Activated CD8-positive, alpha-beta memory T cell treated with anti-CD3 and anti-CD28 coated beads for 24 hours (primary cell): ENCODE results near the gene SPECC1L.

Experiments
- DNase-seq: peaks from one replicate; pipeline ENCODE4 v3.0.0-alpha.2; 2020

Gene SPECC1L

DNA sequence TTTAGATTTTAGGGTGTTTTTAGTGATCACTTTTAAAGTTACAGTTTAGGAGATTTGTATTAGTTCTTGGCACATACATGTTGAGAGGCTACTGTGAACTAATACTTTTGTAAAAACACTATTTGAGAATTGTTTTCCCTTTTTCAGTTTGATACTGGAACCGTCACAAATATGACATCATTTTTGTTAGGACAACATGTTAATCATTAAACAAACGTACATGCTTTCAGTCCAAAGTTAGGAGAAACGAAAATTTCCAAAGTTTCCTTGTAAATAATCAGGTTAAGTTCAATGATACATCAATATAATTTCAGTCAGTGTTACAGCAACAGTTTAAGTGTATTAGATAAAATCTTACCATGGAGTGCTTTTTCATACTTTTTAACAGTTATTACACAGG is 53.1 kb downstream of the SPECC1L start:
- no peak for DNase-seq

DNA sequence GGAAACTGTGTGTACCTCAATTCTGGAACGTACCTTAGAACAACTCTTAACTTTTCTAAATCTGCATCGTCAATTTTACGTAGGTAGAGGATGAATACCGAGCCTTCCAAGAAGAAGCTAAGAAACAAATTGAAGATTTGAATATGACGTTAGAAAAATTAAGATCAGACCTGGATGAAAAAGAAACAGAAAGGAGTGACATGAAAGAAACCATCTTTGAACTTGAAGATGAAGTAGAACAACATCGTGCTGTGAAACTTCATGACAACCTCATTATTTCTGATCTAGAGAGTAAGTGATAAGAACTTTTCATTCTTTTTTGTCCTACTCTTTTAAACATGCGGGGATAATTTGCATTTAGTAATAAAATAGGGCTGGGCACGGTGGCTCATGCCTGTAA is 53.5 kb downstream of the SPECC1L start:
- DNase-seq: no peak

DNA sequence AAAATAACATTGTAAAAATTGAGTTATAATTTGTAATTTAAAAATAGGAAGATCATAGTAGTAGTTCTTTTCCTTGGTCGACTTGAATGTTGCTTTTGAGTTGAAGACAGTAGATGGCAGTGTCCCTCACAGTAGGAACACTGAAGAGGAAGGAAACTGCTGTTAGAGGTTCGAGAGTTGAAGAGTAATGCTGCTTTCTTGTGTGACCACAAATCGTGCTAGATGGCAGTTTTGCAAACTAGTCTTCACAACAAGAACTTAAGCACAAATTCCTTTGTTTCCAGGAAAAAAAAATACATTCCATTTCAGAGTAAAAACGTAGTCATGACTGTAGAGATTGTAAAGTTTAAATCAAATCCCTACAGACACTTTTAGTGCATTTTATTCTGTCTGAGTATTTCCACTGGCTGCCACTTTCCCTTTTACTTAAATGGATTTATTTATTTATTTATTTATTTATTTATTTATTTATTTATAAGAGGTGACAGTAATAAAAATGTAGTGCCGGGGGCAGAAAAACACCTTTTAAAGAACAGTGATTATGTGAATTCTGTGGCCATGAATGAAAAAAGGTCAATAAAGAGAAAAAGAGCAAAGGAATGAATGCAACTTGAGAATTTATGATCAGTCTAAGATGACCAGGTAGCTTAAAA is 54.6 kb downstream of the SPECC1L start:
- no peak for DNase-seq

DNA sequence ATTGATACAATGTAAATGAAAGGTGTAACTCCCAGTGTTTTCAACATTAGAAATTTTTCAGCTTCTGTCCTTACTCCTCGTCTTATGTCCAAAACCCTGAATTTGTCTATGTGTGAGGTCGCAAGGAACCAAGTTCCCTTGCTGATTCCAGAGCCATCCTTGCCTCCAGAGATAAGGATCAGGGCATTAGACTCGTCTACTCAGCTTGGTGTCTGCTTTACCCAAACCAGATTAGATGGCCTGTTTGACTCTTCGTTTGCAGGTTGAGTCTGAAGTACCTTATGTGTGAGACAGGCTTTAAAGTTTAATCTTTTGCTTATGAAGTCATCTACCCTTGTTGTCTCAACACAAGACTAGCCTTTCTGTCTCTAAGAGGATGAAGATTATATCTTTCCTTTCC is 55.6 kb downstream of the SPECC1L start:
- DNase-seq: no peak

DNA sequence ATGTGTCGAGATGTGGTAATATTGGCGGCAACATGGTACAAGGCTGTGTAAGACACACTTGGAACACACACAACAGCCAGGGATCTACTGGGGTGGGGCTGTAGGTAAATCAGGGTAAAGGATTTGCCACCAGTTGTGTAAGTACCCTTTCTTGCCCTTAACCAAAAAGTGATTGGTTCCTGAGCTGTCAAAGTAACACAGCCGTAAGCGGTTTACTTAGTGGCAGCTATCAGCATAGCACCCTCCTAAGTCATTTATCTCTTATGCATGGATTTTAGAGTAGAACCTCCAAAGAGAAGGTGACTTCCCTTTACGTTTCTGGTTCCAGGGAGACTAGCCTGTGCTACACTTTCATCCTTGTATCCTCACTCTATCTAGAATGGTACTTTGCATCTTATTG is 57.2 kb downstream of the SPECC1L start:
- no peak for DNase-seq

DNA sequence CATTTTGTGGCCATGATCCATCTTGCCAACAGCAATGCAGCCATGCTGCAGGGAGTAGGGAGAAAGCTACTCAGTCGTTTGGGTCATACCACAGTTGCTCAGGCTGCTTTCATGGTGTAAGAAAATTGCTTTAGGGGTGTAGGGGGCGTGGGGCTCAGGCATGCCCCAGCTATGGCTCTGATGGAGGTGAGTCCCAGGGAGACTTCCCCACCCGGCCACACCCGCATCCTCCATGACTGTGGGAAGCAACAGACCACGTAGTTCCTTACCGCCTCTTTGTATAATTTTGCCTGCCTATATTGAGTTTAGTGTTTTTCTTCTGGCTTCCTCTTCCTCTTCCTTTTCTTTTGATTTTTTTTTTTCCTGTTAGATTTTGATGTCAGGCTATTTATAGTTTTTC is 58.8 kb downstream of the SPECC1L start:
- DNase-seq: no peak

DNA sequence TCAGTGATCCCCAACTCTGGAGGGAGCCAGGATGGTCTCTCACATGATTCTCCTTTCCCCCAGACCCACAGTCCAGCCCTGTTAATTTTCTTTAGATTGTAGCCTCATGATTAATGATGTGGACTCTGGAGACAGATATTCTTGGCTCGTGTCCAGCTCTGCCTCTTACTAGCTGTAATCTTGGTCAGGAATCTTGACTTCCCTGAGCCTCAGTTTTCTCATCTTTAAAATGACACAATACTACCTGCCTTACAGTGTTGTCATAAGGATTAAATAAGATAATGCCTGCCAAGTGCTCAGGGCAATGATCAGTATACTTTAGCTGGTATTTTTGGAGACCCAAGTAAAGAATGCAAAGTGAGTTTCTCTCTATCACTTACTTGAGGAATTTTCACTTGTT is 60.0 kb downstream of the SPECC1L start:
- DNase-seq: no peak

DNA sequence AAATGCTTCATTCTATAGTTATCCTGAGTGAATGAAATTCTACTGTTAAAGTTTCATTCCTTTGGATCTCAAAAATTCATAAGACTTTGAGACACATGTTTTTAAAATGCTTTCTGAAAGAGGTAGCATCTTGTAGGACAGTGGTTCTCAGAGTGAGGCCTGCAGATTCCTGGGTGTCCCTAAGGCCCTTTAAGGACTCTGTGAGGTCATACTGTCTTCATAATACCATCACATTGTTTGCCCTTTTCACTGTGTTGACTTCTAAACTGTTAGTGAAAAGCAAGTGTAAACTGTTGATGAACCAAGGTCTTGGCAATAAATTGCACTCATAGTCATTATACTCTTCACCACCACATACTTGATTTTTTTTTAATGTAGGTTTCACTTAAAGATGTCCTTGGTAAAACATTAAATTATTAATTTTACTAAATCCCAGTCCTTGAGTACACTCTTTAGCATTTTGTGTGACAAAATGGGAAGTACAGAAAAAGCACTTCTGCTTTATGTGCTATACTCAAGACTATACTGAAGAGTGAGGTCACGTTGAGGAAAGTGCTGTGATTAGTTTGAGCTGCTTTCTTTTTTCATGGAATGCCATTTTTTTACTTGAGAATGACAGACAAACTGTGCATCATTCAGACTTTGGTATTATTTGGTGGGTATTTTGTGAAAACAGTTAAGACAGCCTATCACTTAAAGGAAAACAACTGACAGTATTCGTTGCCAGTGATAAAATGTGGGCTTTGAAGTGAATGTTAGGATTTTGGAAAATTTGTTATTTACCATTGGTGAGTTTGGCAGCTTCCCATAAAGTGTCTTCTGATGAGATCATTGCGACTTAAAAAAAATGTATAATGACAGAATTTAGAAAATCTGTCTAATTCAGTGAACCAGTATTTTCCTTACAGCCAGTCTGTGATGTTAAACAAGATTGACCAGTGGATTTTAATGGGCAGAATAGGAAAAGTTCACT is 61.1 kb downstream of the SPECC1L start:
- no peak for DNase-seq

DNA sequence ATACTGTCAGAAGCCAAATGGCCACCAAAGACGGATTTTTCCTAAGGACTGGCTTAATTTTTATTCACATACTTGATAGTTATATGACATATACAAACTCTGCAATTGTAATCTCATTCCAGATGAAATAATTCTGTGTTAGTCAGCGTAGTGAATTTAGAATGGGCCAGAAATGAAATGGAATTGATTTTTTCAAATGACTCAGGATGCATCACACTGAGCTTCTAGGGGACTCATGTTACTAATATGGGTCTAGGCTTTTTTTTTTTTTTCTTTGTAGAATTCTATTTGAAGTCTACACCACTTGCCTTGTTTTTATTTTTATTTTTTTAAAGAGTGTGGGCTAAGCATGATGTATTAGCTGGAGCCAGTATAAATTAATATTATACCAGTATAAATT is 62.7 kb downstream of the SPECC1L start:
- DNase-seq: no peak

DNA sequence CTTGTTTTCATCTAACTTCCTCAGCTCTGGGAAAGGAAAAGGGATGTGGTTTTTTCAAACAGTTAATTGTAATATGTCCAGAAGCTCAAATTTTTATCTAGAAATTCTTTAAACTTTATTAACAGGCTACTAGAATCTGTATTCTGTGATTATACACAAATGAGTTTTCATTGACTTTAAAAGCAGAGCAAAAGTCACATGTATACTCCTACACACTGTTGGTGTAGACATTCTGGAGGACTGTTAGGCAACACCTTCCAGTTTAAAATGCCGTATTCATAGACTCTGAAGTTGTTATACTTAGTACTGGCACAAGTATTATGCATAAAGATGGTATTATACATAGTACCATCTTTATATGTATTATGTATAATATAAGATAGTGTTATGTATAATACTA is 64.9 kb downstream of the SPECC1L start:
- DNase-seq: no peak

DNA sequence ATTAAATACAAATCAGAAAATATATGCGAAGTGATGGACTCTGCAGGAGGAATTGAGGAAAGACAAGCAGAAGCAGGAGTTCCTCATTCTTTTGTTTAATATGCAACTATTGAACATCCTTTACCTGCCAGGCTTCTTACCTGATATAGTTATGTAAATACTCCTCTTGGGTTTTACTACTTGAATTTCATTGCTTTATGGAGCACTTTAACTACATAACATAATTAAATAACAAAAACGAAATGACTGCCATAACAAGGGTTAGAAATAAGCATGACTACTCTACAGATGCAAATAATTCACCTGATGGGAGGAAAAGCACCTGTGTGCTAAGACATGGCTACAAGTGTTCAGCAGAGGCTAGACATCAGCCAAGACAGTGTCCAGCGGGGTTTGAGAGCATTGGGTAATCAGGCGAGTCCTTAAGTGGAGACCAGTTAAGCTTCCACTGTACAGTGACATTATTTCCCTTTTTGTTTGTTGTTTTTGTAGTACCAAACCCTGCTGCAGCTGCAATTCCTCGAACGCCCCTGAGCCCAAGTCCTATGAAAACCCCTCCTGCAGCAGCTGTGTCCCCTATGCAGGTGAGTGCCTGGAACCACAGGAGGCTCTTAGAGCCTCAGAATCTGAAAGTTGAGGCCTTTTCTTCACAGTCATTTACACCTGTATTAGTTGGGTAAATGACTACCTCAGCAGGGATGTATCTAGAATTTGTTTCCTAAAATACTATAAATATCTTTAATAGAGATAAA is 67.4 kb downstream of the SPECC1L start:
- DNase-seq: no peak

DNA sequence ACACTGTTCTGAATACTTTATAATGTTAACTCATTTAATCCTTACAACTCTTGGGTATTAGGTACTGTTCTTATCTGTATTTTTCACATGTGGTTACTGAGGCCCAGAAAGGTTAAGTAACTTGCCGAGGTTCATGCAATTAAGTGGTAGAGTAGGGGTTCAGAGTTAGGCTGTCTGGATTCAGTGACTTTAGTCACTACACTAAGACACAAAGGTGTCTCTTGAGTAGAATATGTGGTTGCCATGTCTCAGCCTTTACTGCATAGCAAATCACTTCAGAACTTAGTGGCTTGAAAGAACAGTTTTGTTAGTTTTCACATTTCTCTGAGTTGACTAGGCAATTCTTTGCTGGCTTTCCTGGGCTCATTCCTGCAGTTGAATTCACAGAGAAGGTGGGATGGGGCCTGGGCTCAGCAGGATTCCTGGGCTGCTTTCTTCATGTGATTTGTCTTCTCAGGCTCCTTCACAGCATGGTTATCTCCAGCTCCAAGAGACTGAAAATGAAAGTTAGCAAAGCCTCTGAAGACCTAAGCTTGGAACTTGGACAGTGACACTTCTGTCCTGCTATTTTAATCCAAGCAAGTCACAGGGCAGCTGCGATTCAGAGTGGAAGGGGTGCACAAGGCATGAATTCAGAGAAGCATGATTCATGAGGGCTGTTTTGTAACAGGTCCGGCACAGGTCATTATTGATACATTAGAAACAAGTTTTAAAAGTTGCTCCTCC is 68.3 kb downstream of the SPECC1L start:
- DNase-seq: no peak

DNA sequence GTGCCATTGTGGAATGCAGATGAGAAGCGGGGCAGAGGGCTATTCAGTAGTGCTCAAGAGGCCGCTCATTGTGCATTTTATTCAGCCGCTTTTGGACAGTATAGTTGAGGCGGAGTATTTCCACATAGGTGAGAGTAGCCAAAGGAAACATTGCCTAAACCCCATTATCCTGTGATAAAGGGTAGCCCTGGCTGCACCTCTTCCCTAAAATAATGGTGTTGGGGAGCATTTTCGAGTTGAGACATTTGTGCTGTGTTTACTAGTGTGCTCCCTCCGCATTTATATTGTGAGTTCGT is 68.8 kb downstream of the SPECC1L start:
- no peak for DNase-seq

DNA sequence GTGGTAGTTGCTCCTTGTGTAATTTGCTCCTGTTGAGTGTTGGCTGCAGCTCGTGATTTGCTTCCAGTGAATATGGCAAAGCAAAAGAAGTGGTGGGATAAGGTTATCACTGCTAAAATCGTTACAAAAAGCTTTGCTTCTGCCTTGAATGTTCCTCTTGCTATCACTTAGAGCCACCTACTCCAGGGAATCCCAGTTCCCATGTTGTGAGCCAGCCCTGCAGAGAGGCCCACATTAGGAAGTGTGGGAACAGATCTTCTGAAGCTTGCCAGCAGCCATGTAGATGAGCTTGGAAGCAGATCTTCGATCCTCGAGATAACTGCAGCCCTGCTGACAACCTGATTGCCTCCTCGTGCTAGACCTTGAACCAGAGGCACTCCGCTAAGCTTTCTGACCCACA is 71.0 kb downstream of the SPECC1L start:
- no peak for DNase-seq

DNA sequence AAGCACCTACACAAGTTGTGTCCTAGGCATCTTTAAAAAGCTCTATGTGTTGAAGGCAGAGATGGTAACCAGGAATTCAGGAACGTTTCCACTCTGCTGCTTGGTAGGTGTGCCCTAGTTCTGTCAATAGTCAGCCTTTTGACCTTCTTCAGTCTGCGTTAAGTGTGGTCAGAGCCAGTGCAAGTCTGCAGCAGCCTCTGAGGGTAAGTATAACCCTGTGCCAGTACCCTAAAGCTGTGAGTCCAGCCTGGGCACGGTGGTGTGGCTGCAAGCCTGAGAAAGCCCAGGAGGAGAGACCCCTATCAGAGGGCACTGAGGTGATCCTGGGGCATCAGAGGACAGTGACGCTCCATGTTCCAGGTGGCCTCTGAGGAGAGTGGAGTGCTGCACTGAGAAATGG is 80.0 kb downstream of the SPECC1L start:
- DNase-seq: no peak

DNA sequence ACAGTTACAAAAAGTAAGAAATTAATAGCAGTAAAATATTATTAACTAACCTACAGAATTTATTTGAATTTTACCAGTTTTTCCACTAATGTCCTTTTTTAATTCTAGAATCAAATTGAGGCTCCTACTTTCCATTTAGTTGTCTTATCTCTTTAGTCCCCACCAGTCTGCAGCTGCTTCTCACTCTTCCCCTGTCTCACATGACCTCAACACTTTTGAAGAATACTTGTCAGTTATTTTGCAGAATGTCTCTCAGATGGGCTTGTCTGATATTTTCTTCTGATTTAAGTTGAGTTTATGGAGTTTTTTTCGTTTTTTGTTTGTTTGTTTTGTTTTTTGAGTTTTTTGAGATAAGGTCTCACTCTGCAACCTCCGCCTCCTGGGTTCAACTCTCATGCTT is 82.5 kb downstream of the SPECC1L start:
- DNase-seq: no peak

DNA sequence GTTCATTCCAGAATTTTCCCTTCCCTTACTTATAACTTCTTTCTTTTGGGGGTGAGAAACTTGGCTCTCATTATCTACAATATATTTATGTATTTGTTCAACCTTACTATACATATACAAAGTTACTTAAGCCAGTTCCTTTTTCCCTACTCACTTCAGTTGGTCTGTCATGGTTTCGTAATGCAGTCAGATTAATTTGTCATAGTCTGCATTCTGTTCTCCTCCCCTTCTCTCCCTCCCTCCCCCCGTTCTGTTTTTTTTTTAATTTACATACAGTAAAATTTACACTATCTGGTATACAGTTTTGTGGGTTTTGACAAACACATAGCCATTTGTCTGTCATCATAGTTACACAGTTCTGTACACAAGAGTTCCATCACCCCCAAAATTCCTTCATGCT is 84.9 kb downstream of the SPECC1L start:
- no peak for DNase-seq

DNA sequence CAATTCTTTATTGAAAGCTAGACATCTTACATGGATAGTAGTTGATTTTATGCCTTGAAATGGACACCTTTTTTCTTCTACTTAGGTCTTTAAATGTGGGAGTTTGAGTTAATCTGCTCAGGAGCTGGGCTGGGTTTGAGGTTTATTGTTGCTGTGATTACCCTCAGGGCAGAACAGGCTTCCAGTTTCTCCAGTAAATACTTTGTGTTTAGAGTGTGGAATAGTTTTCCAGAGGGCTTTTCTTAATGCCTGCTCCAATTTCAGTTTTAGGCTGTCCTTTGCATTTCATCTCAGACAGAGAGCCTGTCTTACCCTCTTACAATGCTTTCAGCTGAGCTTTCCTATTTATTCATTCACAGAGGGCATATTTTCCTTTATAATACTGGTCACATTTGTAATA is 86.9 kb downstream of the SPECC1L start:
- no peak for DNase-seq

DNA sequence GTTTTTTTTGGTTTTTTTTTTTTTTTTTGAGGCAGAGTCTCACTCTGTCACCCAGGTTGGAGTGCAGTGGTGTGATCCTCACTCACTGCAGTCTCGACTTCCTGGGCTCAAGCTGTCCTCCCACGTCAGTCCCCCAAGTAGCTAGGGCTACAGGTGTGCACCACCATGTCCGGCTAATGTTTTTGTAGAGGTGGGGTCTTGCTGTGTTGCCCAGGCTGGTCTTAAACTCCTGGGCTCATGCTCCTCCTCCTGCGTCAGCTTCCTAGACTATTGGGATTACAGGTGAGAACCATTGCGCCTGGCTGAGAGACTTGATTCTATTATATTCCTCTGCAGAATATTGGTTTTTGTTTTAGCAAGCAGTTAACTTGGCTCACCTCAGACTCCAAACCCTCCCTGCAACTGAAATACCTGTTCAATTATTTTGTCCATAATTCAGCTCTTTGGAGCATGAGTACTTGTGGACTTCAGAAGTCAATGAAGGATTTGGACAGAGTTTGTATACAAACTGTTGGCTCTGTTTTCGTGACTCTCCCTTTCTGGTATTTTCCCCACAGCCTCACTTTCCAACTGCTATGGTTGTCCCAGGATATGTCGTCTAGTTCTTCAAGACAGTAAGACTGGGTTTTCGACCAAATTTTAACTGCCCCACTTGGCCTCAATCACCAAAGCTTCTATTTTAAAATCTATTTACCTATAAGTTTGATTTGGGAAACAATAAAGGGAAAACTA is 87.6 kb downstream of the SPECC1L start:
- no peak for DNase-seq

DNA sequence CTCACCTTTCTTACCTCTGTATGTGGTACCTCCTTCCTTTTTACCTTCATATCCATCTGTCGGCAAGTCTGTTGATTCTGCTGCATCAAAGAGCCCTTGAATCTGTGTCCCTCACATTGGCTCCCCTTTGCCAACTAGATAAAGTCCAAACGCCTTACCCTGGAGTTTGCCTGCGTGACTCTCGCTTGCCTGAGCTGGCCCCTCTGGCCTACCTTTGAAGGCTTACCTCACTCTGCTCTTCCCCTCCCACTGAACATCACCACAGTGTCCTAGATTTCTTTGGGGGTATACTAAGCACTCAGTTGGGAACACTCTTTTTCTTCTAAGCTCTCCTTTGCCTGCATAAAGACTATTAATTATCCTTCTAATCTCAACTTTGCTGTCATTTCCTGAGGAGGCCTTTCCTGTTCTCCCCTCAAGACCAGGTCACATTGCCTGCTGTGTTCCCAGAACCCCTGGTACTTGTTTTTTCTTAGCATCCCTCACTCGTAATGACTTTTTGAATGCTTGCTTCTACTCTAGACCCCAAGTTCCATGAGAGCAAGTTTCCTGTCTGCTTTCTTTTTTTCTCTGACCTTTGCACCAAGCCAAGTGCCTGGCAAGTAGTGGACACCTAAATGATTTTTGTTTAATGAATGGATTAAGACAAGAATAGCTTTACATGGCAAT is 89.0 kb downstream of the SPECC1L start:
- no peak for DNase-seq

DNA sequence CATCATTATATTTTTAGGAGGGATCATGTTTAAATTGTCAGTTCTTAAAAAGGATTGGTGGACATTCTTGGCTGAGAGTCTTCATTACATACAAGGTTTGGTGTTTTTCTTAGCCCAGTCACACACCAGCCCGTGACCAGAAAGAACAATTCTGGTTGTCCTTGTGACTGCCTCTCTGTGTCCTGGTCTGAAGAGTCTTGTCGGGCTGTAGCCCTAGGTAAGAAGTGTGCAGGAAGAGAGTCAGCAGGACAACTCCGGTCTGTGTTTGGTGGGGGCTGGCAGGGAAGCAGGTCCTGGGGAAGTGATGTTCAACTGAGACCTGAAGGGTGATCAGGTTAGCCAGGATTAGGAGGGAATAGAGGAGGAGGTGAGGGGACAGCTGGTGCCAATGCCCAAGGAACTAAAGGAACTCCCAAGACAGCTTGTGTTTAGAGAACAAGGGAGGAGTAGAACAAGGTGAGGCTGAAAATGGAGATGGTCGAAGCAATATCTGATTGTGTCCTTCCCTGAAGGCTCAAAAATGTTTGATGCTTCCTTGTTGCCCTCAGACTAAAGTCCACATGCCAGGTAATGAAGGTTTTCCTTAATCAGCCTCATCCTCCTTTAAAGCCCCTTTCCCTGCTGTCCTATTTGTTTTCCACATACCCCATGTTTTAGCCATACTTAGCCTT is 91.5 kb downstream of the SPECC1L start:
- no peak for DNase-seq
